ENCODE results near the gene SEH1L.

SEH1L gene

GRCh38 chr18:13011719-13012118, 63.9 kb downstream of the SEH1L start:
- Histone ChIP-seq H3K9me3 (no peaks in the 10 kb centered on the region), H3K27me3 (ENCODE audit: low read depth) (no peaks in the 10 kb centered on the region), H3K36me3 (replicated peaks) (peaks cover 72% of the 10 kb centered on the region), H3K4me1 (no peaks in the 10 kb centered on the region), H3K4me3 (no peak overlapping the region)
- no peak for DNase-seq (ENCODE audit: low spot score in 2 of 2)
- in situ Hi-C loops (cut with MboI; ENCODE audit: low sequenced_read_pairs) = no loop called here

GRCh38 chr18:13014232-13014631, 66.4 kb downstream of the SEH1L start:
- peaks cover 79% of the 10 kb centered on the region for H3K36me3 ChIP-seq (replicated peaks)
- H3K4me1 ChIP-seq = no peaks in the 10 kb centered on the region

GRCh38 chr18:13014818-13015217, 67.0 kb downstream of the SEH1L start:
- H3K9me3 ChIP-seq = no peaks in the 10 kb centered on the region
- H3K4me1 ChIP-seq = no peaks in the 10 kb centered on the region
- in situ Hi-C loops (cut with MboI; ENCODE audit: low sequenced_read_pairs) = no loop called here
- H3K4me3 ChIP-seq = no peak overlapping the region
- H3K27me3 ChIP-seq (ENCODE audit: low read depth) = no peaks in the 10 kb centered on the region
- peaks cover 77% of the 10 kb centered on the region for H3K36me3 ChIP-seq (replicated peaks)
- no peak for DNase-seq (ENCODE audit: low spot score in 2 of 2)

More at GRCh38 chr18:13014232-13014631, 66.4 kb downstream of the SEH1L start:
- no peak for DNase-seq (ENCODE audit: low spot score in 2 of 2)
- in situ Hi-C loops (cut with MboI; ENCODE audit: low sequenced_read_pairs) = no loop called here
- Histone ChIP-seq H3K27me3 (ENCODE audit: low read depth) (no peaks in the 10 kb centered on the region), H3K9me3 (no peaks in the 10 kb centered on the region), H3K4me3 (no peak overlapping the region)

- Histone ChIP-seq H3K27me3 (ENCODE audit: low read depth) (no peaks in the 10 kb centered on the region), H3K4me1 (peaks cover 15% of the 10 kb centered on the region), H3K36me3 (replicated peaks) (peaks cover 69% of the 10 kb centered on the region), H3K9me3 (no peaks in the 10 kb centered on the region), H3K4me3 (no peak overlapping the region)
- DNase-seq (ENCODE audit: low spot score in 2 of 2) = no peak
- in situ Hi-C loops (cut with MboI; ENCODE audit: low sequenced_read_pairs) = no loop called here
Measured at GRCh38 chr18:13017247-13017875, 69.5 kb downstream of the SEH1L start.

- Histone ChIP-seq H3K4me3 (no peak overlapping the region), H3K9me3 (no peaks in the 10 kb centered on the region), H3K4me1 (peaks cover 15% of the 10 kb centered on the region), H3K27me3 (ENCODE audit: low read depth) (no peaks in the 10 kb centered on the region), H3K36me3 (replicated peaks) (peaks cover 59% of the 10 kb centered on the region)
- no peak for DNase-seq (ENCODE audit: low spot score in 2 of 2)
- in situ Hi-C loops (cut with MboI; ENCODE audit: low sequenced_read_pairs) = no loop called here
Measured at GRCh38 chr18:13018374-13018773, 70.6 kb downstream of the SEH1L start.

- no peak for DNase-seq (ENCODE audit: low spot score in 2 of 2)
- Histone ChIP-seq H3K27me3 (ENCODE audit: low read depth) (no peaks in the 10 kb centered on the region), H3K9me3 (no peaks in the 10 kb centered on the region), H3K36me3 (replicated peaks) (peaks cover 59% of the 10 kb centered on the region), H3K4me3 (no peak overlapping the region), H3K4me1 (peaks cover 15% of the 10 kb centered on the region)
- in situ Hi-C loops (cut with MboI; ENCODE audit: low sequenced_read_pairs) = no loop called here
Measured at GRCh38 chr18:13019301-13019700, 71.5 kb downstream of the SEH1L start.

GRCh38 chr18:13022644-13023043, 74.8 kb downstream of the SEH1L start:
- Histone ChIP-seq H3K4me3 (no peak overlapping the region), H3K4me1 (peaks cover 15% of the 10 kb centered on the region), H3K36me3 (replicated peaks) (peaks cover 39% of the 10 kb centered on the region), H3K9me3 (no peaks in the 10 kb centered on the region), H3K27me3 (ENCODE audit: low read depth) (no peaks in the 10 kb centered on the region)
- in situ Hi-C loops (cut with MboI; ENCODE audit: low sequenced_read_pairs) = no loop called here
- no peak for DNase-seq (ENCODE audit: low spot score in 2 of 2)

- Histone ChIP-seq H3K27me3 (ENCODE audit: low read depth) (no peaks in the 10 kb centered on the region), H3K4me1 (peaks cover 15% of the 10 kb centered on the region), H3K4me3 (no peak overlapping the region), H3K36me3 (replicated peaks) (peaks cover 36% of the 10 kb centered on the region), H3K9me3 (no peaks in the 10 kb centered on the region)
- in situ Hi-C loops (cut with MboI; ENCODE audit: low sequenced_read_pairs) = no loop called here
- DNase-seq (ENCODE audit: low spot score in 2 of 2) = no peak
Measured at GRCh38 chr18:13025233-13025632, 77.4 kb downstream of the SEH1L start.

GRCh38 chr18:13026583-13027270, 78.9 kb downstream of the SEH1L start:
- Histone ChIP-seq H3K9me3 (no peaks in the 10 kb centered on the region), H3K27me3 (ENCODE audit: low read depth) (no peaks in the 10 kb centered on the region), H3K4me3 (no peak overlapping the region), H3K36me3 (replicated peaks) (peaks cover 38% of the 10 kb centered on the region), H3K4me1 (peaks cover 4% of the 10 kb centered on the region)
- in situ Hi-C loops (cut with MboI; ENCODE audit: low sequenced_read_pairs) = no loop called here
- DNase-seq (ENCODE audit: low spot score in 2 of 2) = no peak

GRCh38 chr18:13028869-13029268, 81.1 kb downstream of the SEH1L start:
- Histone ChIP-seq H3K4me1 (no peaks in the 10 kb centered on the region), H3K27me3 (ENCODE audit: low read depth) (no peaks in the 10 kb centered on the region), H3K9me3 (no peaks in the 10 kb centered on the region), H3K36me3 (replicated peaks) (peaks cover 39% of the 10 kb centered on the region), H3K4me3 (no peak overlapping the region)
- DNase-seq (ENCODE audit: low spot score in 2 of 2) = no peak
- in situ Hi-C loops (cut with MboI; ENCODE audit: low sequenced_read_pairs) = no loop called here

- no peak for DNase-seq (ENCODE audit: low spot score in 2 of 2)
- no peaks in the 10 kb centered on the region for H3K27me3 ChIP-seq (ENCODE audit: low read depth)
- in situ Hi-C loops (cut with MboI; ENCODE audit: low sequenced_read_pairs) = no loop called here
- no peaks in the 10 kb centered on the region for H3K4me1 ChIP-seq
- H3K36me3 ChIP-seq (replicated peaks) = peaks cover 26% of the 10 kb centered on the region
- no peaks in the 10 kb centered on the region for H3K9me3 ChIP-seq
- H3K4me3 ChIP-seq = no peak overlapping the region
Measured at GRCh38 chr18:13032173-13032572, 84.4 kb downstream of the SEH1L start.

- H3K4me1 ChIP-seq = no peaks in the 10 kb centered on the region
- in situ Hi-C loops (cut with MboI; ENCODE audit: low sequenced_read_pairs) = no loop called here
- no peak for DNase-seq (ENCODE audit: low spot score in 2 of 2)
- no peak overlapping the region for H3K4me3 ChIP-seq
- H3K9me3 ChIP-seq = no peaks in the 10 kb centered on the region
- H3K27me3 ChIP-seq (ENCODE audit: low read depth) = no peaks in the 10 kb centered on the region
- peaks cover 16% of the 10 kb centered on the region for H3K36me3 ChIP-seq (replicated peaks)
Measured at GRCh38 chr18:13035249-13035914, 87.6 kb downstream of the SEH1L start.

GRCh38 chr18:13036622-13037320, 89.0 kb downstream of the SEH1L start:
- no peaks in the 10 kb centered on the region for H3K4me1 ChIP-seq
- DNase-seq (ENCODE audit: low spot score in 2 of 2) = no peak
- no peaks in the 10 kb centered on the region for H3K27me3 ChIP-seq (ENCODE audit: low read depth)
- H3K36me3 ChIP-seq (replicated peaks) = peaks cover 12% of the 10 kb centered on the region
- in situ Hi-C loops (cut with MboI; ENCODE audit: low sequenced_read_pairs) = no loop called here
- H3K4me3 ChIP-seq = no peak overlapping the region
- no peaks in the 10 kb centered on the region for H3K9me3 ChIP-seq
